Endothelial cell (in vitro differentiated cells): ENCODE measurements around the gene CREB5. TPM values are rescaled to one million over a fixed set of nuclear protein-coding genes. Genes with fewer than 3 reads are reported as not detected.

Source experiments
- DNase-seq: peaks from one replicate; pipeline ENCODE4 v3.0.0; 2021; ENCODE audit warnings: low spot score
- H3K27ac Mint-ChIP-seq: one replicate; pipeline ENCODE4 v1.8.0; 2021; ENCODE audit warnings: mixed read lengths, inconsistent platforms; ENCODE audit not compliant: unreplicated experiment
- H3K27me3 Mint-ChIP-seq: one replicate; pipeline ENCODE4 v1.8.0; 2021; ENCODE audit warnings: mild to moderate bottlenecking, moderate library complexity, mixed read lengths, inconsistent platforms; ENCODE audit not compliant: unreplicated experiment
- H3K36me3 Mint-ChIP-seq: one replicate; pipeline ENCODE4 v1.8.0; 2021; ENCODE audit warnings: mild to moderate bottlenecking, low read depth, mixed read lengths, inconsistent platforms; ENCODE audit not compliant: unreplicated experiment
- H3K4me1 Mint-ChIP-seq: one replicate; pipeline ENCODE4 v1.8.0; 2021; ENCODE audit warnings: mild to moderate bottlenecking, mixed read lengths, inconsistent platforms; ENCODE audit not compliant: unreplicated experiment
- H3K4me3 Mint-ChIP-seq: one replicate; pipeline ENCODE4 v1.8.0; 2021; ENCODE audit warnings: mild to moderate bottlenecking, mixed read lengths, inconsistent platforms; ENCODE audit not compliant: unreplicated experiment
- H3K9me3 Mint-ChIP-seq: one replicate; pipeline ENCODE4 v1.8.0; 2021; ENCODE audit warnings: mixed read lengths, inconsistent platforms; ENCODE audit not compliant: unreplicated experiment
- CTCF ChIP-seq: fragments of 200-600 bp; sonication (generic); IDR thresholded peaks from one replicate; pipeline ENCODE4 v1.5.0; 2021; ENCODE audit warnings: antibody characterized with exemption; ENCODE audit not compliant: unreplicated experiment
- total RNA-seq: library from RNA; stranded (reverse); fragmentation: NEBNext Ultra II Directional; extraction: Animal tissue kit (Norgen Biotek cat#: 25700); gene quantifications from one replicate; pipeline ENCODE4 v1.2.1, GENCODE V29; 2021; ENCODE audit not compliant: unreplicated experiment

The CREB5 gene
- total RNA-seq, 1 donor from 2014 or later, result 5.6 TPM

- no peak overlapping the region for H3K27ac Mint-ChIP-seq
- H3K4me3 Mint-ChIP-seq, result no peak overlapping the region
- no peaks in the 10 kb centered on the region for H3K27me3 Mint-ChIP-seq
- H3K9me3 Mint-ChIP-seq, result no peaks in the 10 kb centered on the region
- TF ChIP-seq CTCF, result no peak
- no peak for DNase-seq
- H3K36me3 Mint-ChIP-seq, result no peaks in the 10 kb centered on the region
- H3K4me1 Mint-ChIP-seq, result peaks cover 6% of the 10 kb centered on the region
Measured at GRCh38 chr7:28724563-28724962, 312.2 kb downstream of the CREB5 start.

GRCh38 chr7:28725045-28725642 lies 312.8 kb downstream of the CREB5 start:
- Mint-ChIP-seq H3K4me3 (no peak overlapping the region), H3K4me1 (peaks cover 6% of the 10 kb centered on the region), H3K27ac (no peak overlapping the region), H3K27me3 (no peaks in the 10 kb centered on the region), H3K9me3 (no peaks in the 10 kb centered on the region), H3K36me3 (no peaks in the 10 kb centered on the region)
- no peak for TF ChIP-seq CTCF
- DNase-seq, result no peak

GRCh38 chr7:28725911-28726310 lies 313.6 kb downstream of the CREB5 start:
- no peak overlapping the region for H3K4me3 Mint-ChIP-seq
- H3K36me3 Mint-ChIP-seq, result no peaks in the 10 kb centered on the region
- TF ChIP-seq CTCF, result no peak
- no peak overlapping the region for H3K27ac Mint-ChIP-seq
- no peaks in the 10 kb centered on the region for H3K9me3 Mint-ChIP-seq
- H3K4me1 Mint-ChIP-seq, result peaks cover 6% of the 10 kb centered on the region
- H3K27me3 Mint-ChIP-seq, result no peaks in the 10 kb centered on the region
- no peak for DNase-seq

- Mint-ChIP-seq H3K4me1 (peaks cover 6% of the 10 kb centered on the region), H3K36me3 (no peaks in the 10 kb centered on the region)
Measured at GRCh38 chr7:28726555-28726954, 314.2 kb downstream of the CREB5 start.

More at GRCh38 chr7:28726555-28726954, 314.2 kb downstream of the CREB5 start:
- TF ChIP-seq CTCF, result no peak
- no peaks in the 10 kb centered on the region for H3K27me3 Mint-ChIP-seq
- no peak overlapping the region for H3K27ac Mint-ChIP-seq
- no peak for DNase-seq
- H3K4me3 Mint-ChIP-seq, result no peak overlapping the region
- no peaks in the 10 kb centered on the region for H3K9me3 Mint-ChIP-seq
